NCI-H524 (cell line): ENCODE data around the gene PKHD1.

Source experiments
- DNase-seq, 2 experiments: peaks; one replicate each; lab custom pipeline; 2025; lab: John Stamatoyannopoulos, UW

The PKHD1 gene

DNA sequence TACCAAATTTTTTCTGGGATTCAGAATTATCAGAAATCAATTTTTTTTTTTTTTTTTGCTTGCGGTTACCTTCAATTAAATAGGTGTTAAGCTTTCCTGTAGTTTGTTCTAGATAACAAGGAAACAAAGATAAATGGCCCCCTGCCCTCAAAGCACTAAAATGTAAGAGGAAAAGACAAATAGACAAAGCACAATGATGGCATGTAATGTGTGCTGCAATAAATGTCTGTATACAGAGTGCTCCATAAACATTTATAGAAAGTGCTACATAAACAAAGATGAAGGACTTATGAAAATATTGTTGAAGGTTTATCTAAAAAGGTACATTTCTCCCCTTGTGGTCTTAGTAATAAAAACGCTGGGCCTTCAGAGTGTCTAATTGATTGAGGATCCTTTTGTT, 384.6 kb downstream of the PKHD1 start:
- no peak for DNase-seq

- DNase-seq: no peak
Observed at GRCh38 chr6:51684603-51685002, 402.8 kb downstream of the PKHD1 start.

DNA sequence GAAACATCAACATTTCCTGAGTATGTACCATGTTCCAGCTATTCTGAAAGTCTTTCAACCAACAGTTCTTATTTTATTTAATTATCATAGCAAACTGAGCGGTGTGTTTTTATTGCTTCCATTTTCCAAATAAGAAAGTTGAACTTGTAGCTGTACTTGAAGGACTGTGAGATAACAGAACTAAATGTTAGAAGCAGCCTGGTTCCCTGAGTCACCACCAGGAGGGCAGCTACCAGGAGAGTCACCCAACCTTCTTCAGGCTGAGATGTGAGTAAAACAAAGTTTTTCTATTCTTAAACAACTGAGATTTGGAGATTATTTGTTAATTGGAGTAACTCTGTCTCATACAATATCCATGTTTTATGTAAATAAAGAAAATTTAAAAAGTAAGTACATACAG, 403.4 kb downstream of the PKHD1 start:
- DNase-seq: no peak

- DNase-seq: no peak
Observed at GRCh38 chr6:51678905-51679620, 408.4 kb downstream of the PKHD1 start.

- no peak for DNase-seq
Observed at GRCh38 chr6:51678274-51678673, 409.1 kb downstream of the PKHD1 start.

DNA sequence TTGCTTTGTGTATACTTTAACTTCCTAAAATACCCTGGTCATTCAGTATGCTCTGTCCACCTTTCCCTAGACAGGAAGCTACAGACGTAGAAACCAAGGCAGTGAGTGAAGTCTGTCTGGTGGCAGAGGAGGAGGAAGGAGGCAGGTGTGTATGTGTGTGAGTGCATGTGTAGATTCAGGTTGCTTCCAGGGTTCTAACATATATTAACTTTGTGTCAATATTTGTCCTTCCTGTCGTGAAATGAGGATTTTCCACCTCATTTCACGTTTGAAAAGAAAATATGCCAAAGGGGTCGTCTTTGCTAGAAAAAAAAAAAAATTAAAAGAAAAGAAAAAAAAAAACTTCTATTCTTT, 411.5 kb downstream of the PKHD1 start:
- DNase-seq: no peak

DNA sequence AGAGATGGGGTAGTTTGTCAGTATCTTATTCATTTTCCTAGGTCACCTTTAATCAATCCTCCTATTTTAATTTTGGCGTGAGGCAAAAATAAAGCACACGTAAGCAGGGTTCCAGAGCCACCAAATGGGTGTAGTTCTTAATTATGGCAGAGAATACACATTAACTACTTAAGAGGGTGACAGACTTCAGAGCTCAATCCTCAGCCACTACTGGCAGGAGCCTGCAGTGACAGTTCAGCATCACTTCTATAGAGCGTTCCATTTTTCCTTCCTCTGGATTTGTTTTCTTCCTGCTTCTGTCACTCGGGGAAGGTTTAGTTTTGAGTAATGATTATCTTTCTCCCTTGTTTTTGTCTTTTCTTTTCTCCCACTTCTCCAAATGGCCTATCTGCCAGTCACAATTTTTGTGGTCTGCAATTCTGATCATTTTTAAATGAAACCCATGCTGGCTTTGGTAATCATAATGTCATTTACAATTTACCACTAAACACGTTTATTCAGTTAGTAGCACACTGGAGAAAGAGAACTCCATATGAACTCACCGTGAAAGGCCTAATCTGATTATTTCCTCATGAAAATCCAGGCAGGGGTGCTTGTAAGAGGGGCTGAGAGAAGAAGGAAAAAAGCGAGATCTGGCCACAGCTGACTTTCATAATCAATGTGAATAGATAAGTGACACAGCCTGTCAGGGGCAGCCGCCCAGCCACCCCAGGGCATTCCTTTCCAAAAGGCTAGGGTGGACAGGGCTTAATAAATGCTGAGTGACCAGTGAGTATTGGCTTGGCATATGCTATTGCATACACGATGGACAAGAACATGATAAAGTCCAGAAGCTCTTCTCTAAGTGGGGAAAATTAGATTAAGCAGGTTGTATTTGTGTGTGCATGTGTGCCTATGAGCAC, 412.1 kb downstream of the PKHD1 start:
- no peak for DNase-seq

- DNase-seq: no peak
Observed at GRCh38 chr6:51663525-51663924, 423.9 kb downstream of the PKHD1 start.

- DNase-seq: no peak
Observed at GRCh38 chr6:51660767-51661166, 426.6 kb downstream of the PKHD1 start.

- no peak for DNase-seq
Observed at GRCh38 chr6:51657491-51657890, 429.9 kb downstream of the PKHD1 start.

GRCh38 chr6:51655517-51655916, 431.9 kb downstream of the PKHD1 start:
- DNase-seq: no peak

GRCh38 chr6:51654647-51655046, 432.8 kb downstream of the PKHD1 start:
- no peak for DNase-seq

- no peak for DNase-seq
Observed at GRCh38 chr6:51651132-51651817, 436.1 kb downstream of the PKHD1 start.

DNA sequence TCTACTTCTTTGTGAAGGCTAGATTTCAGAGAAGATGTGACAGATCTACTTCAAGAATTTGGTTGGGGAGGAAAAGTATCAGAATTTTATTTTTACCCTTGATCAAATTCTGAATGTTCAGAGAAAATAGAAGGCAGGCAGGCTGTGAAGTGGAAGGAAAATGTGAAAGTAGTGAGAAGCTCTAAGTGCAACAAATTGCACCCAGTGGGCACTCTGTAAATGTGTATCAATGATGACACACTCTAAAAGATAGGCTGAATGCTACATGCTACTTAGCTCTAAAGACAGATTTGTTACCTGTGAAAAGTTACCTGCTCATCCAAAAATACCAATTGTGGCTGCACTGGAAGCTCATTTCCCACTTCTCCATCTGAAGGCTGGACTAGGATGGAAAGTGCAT, 438.6 kb downstream of the PKHD1 start:
- DNase-seq: no peak

DNA sequence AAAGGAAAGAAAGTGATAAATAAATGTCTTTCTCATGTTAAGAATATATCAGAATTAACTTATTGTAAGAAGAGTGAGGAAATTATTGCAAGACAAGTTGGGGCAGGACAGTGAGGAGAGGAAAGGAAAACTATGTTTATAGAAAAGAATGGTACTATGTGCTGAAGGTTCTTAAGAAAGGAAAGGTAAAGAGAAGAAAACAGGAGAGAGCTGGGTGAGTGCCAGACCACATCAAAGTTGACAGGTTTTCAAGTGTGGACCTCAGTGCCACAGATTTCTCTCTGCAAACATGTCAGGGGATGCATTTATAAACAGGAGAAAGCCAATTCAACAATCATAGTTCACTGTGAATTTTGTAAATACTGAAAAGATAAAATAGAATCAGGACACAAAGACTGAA, 439.2 kb downstream of the PKHD1 start:
- DNase-seq: no peak

GRCh38 chr6:51644426-51644825, 443.0 kb downstream of the PKHD1 start:
- DNase-seq: no peak

- DNase-seq: no peak
Observed at GRCh38 chr6:51640021-51640420, 447.4 kb downstream of the PKHD1 start.

DNA sequence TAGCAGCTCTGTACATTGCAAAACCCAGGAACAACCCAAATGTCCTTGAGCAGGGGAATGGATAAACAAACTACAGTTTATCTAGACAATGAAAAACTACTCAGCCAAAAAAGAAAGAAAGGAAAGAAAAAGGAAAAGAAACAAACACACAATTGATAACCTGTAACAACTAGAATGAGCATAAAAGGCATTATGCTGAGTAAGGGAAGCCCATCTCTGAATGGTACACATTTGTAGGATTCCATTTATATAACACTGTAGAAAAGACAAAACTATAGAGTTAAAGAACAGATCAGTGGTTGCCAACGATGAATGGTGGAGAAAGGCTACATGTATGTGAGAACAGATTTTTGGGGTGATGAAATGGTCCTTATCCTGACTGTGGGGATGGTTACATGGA, 454.0 kb downstream of the PKHD1 start:
- no peak for DNase-seq

- DNase-seq: no peak
Observed at GRCh38 chr6:51630011-51630410, 457.4 kb downstream of the PKHD1 start.

GRCh38 chr6:51626391-51626790, 461.0 kb downstream of the PKHD1 start:
- no peak for DNase-seq

DNA sequence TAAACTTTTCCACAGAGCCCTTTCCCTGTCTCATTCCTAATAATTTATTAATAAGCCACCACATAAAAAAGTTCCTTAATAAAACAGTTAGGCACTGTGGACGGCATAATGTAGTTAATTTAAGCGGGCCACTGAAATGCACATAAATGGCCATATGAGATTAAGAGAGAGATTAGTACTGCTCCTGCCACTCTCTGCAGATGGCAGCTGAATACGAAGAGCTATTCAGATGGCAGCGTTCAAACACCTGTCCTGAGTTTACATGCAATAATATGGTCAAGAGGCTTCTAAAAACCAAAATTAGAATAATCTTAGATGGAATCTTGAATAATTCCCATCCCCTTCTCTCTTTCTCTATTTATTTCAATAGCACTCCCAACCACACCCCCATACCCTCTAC, 461.8 kb downstream of the PKHD1 start:
- no peak for DNase-seq

- no peak for DNase-seq
Observed at GRCh38 chr6:51620971-51621370, 466.4 kb downstream of the PKHD1 start.
